ENCODE measurements around the gene IPPK.
"Not testable (repeated sequence)": the region's sequence is repeated elsewhere in the genome, so short reads cannot be mapped to it uniquely, and the experiment has no call there.

IPPK gene

GRCh38 chr9:92590377-92590776, 79.6 kb downstream of the IPPK start:
- Mint-ChIP-seq H3K27me3 (ENCODE audit: low read depth, poor library complexity) (peaks cover 9% of the 10 kb centered on the region), H3K4me1 (no peaks in the 10 kb centered on the region), H3K27ac (no peak overlapping the region), H3K9me3 (peaks cover 15% of the 10 kb centered on the region), H3K36me3 (ENCODE audit: low read depth) (no peaks in the 10 kb centered on the region), H3K4me3 (no peak overlapping the region)
- TF ChIP-seq CTCF (IDR thresholded peaks at IDR 0.05) = no peak
- no peak for DNase-seq

- Mint-ChIP-seq H3K36me3 (ENCODE audit: low read depth) (no peaks in the 10 kb centered on the region), H3K27ac (no peak overlapping the region), H3K27me3 (ENCODE audit: low read depth, poor library complexity) (peaks cover 9% of the 10 kb centered on the region), H3K9me3 (peaks cover 15% of the 10 kb centered on the region), H3K4me1 (no peaks in the 10 kb centered on the region), H3K4me3 (no peak overlapping the region)
- TF ChIP-seq CTCF (IDR thresholded peaks at IDR 0.05) = no peak
- DNase-seq = no peak
These were observed 80.0 kb downstream of the IPPK start for GRCh38 chr9:92589923-92590322.

GRCh38 chr9:92576175-92576574, 93.8 kb downstream of the IPPK start:
- no peak for TF ChIP-seq CTCF (IDR thresholded peaks at IDR 0.05)
- no peak for DNase-seq

GRCh38 chr9:92573612-92574011, 96.3 kb downstream of the IPPK start:
- not testable (repeated sequence) for DNase-seq; H3K4me3 Mint-ChIP-seq; H3K27ac Mint-ChIP-seq; H3K27me3 Mint-ChIP-seq (ENCODE audit: low read depth, poor library complexity); H3K36me3 Mint-ChIP-seq (ENCODE audit: low read depth); H3K4me1 Mint-ChIP-seq
- peaks cover 46% of the 10 kb centered on the region for H3K9me3 Mint-ChIP-seq

More at GRCh38 chr9:92576175-92576574, 93.8 kb downstream of the IPPK start:
- peaks cover 38% of the 10 kb centered on the region for H3K9me3 Mint-ChIP-seq
- H3K27ac Mint-ChIP-seq = no peak overlapping the region
- no peaks in the 10 kb centered on the region for H3K27me3 Mint-ChIP-seq (ENCODE audit: low read depth, poor library complexity)
- no peak overlapping the region for H3K4me3 Mint-ChIP-seq
- H3K4me1 Mint-ChIP-seq = no peaks in the 10 kb centered on the region
- peaks cover 6% of the 10 kb centered on the region for H3K36me3 Mint-ChIP-seq (ENCODE audit: low read depth)

- not testable (repeated sequence) for H3K27me3 Mint-ChIP-seq (ENCODE audit: low read depth, poor library complexity); DNase-seq; H3K36me3 Mint-ChIP-seq (ENCODE audit: low read depth); H3K4me1 Mint-ChIP-seq; H3K4me3 Mint-ChIP-seq; H3K27ac Mint-ChIP-seq
- peaks cover 43% of the 10 kb centered on the region for H3K9me3 Mint-ChIP-seq
These were observed 98.1 kb downstream of the IPPK start for GRCh38 chr9:92571871-92572270.

- Mint-ChIP-seq H3K4me1 (peaks cover 4% of the 10 kb centered on the region), H3K4me3 (no peak overlapping the region), H3K36me3 (ENCODE audit: low read depth) (peaks cover 7% of the 10 kb centered on the region), H3K27ac (no peak overlapping the region), H3K27me3 (ENCODE audit: low read depth, poor library complexity) (no peaks in the 10 kb centered on the region), H3K9me3 (peaks cover 18% of the 10 kb centered on the region)
- no peak for TF ChIP-seq CTCF (IDR thresholded peaks at IDR 0.05)
- no peak for DNase-seq
These were observed 104.9 kb downstream of the IPPK start for GRCh38 chr9:92564982-92565381.

GRCh38 chr9:92564504-92564903, 105.4 kb downstream of the IPPK start:
- H3K9me3 Mint-ChIP-seq = peaks cover 13% of the 10 kb centered on the region
- no peaks in the 10 kb centered on the region for H3K27me3 Mint-ChIP-seq (ENCODE audit: low read depth, poor library complexity)
- DNase-seq = no peak
- no peak overlapping the region for H3K4me3 Mint-ChIP-seq
- peaks cover 7% of the 10 kb centered on the region for H3K36me3 Mint-ChIP-seq (ENCODE audit: low read depth)
- TF ChIP-seq CTCF (IDR thresholded peaks at IDR 0.05) = no peak
- peaks cover 4% of the 10 kb centered on the region for H3K4me1 Mint-ChIP-seq
- H3K27ac Mint-ChIP-seq = no peak overlapping the region
